IPS-NIHi7 (cell line): ENCODE data around the gene UCK1.

ENCODE experiments used
- DNase-seq: peaks from one replicate; pipeline ENCODE4 v3.0.0; 2012; ENCODE audit warnings: mixed read lengths; ENCODE audit errors: extremely low spot score

The UCK1 gene

GRCh38 chr9:131476777-131477345, 54.2 kb downstream of the UCK1 start:
- DNase-seq = no peak

GRCh38 chr9:131475956-131476776, 54.9 kb downstream of the UCK1 start:
- peak; percentile 37 for DNase-seq

- no peak for DNase-seq
Measured at GRCh38 chr9:131475111-131475955, 55.7 kb downstream of the UCK1 start.

- DNase-seq = no peak
Measured at GRCh38 chr9:131474711-131475110, 56.4 kb downstream of the UCK1 start.

GRCh38 chr9:131473891-131474290, 57.2 kb downstream of the UCK1 start:
- DNase-seq = no peak
